Measurements from ENCODE around the gene WFDC10A. TPM values are rescaled to one million over a fixed set of nuclear protein-coding genes. Genes with fewer than 3 reads are reported as not detected.

The WFDC10A gene
- total and polyA plus RNA-seq, 2 donors (not counting 1 experiment from before 2014, with no cell fraction given) = not detected

DNA sequence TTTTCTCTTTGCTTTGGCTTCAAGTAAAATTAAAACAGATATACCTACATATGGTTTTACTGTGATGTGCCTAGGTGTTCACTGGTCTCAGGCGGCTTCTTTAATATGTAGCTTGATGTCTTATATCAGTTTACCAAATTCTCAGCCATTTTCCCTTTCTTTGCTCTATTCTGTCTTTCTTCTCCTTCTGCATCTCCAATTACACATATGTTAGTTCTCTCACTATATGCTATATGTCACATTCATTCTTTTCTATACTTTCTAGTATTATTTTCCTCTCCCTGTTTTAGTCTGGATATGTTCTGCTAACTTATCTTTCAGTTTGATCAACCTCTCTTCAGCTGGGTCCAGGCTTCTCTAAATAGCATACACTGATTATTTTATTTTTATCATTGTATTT, 36.0 kb upstream of the WFDC10A start:
- Histone ChIP-seq H3K4me2 (ENCODE audit: extremely low read depth, insufficient read depth, low read length) (no peak overlapping the region), H4K20me1 (ENCODE audit: control insufficient read depth, extremely low read depth, insufficient read depth, low read length) (no peaks in the 10 kb centered on the region), H3K4me1 (ENCODE audit: control insufficient read depth, extremely low read depth, insufficient read depth, low read length) (no peaks in the 10 kb centered on the region), H3K27ac (ENCODE audit: insufficient read depth, low read length) (no peak overlapping the region), H3K79me2 (ENCODE audit: control insufficient read depth, insufficient read depth, low read length) (no peaks in the 10 kb centered on the region), H3K9me3 (ENCODE audit: control insufficient read depth, insufficient read depth, low read depth, low read length) (no peaks in the 10 kb centered on the region), H2AFZ (ENCODE audit: low read length) (no peak overlapping the region), H3K9ac (ENCODE audit: insufficient read depth, low read length) (no peak overlapping the region), H3K27me3 (ENCODE audit: control insufficient read depth, insufficient read depth, low read length) (no peaks in the 10 kb centered on the region), H3K4me3 (replicated peaks in 1 of 4; ENCODE audit: control extremely low read depth in 1 of 4, insufficient read depth in 1 of 4, low read depth in 3 of 4, low read length in 4 of 4) (no peak overlapping the region), H3K36me3 (ENCODE audit: control insufficient read depth, insufficient read depth, low read length) (no peaks in the 10 kb centered on the region)
- DNase-seq (ENCODE audit: low read depth in 2 of 2) = no peak
- TF ChIP-seq EZH2 (IDR thresholded peaks at IDR 0.05; ENCODE audit: low read length, missing control alignments) = no peak

DNA sequence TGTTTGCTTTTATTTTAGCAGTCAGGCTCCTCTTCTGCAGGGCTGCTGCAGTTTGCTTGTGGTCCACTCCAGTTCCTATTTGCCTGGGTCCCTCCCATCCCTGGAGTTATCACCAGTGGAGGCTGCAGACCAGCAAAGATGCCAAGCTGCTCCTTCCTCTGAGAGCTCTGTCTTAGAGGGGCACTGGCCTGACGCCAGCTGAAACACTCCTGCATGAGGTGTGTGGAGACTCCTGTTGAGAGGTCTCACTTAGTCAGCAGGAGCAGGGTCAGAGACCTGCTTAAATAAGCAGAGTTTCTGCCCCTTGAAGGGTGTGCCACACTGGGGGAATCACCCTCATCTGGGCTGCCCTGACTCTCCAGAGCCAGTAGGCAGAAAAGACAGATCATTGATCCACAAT, 34.3 kb upstream of the WFDC10A start:
- H4K20me1 ChIP-seq (ENCODE audit: control insufficient read depth, extremely low read depth, insufficient read depth, low read length) = no peaks in the 10 kb centered on the region
- TF ChIP-seq, protein P1, sequence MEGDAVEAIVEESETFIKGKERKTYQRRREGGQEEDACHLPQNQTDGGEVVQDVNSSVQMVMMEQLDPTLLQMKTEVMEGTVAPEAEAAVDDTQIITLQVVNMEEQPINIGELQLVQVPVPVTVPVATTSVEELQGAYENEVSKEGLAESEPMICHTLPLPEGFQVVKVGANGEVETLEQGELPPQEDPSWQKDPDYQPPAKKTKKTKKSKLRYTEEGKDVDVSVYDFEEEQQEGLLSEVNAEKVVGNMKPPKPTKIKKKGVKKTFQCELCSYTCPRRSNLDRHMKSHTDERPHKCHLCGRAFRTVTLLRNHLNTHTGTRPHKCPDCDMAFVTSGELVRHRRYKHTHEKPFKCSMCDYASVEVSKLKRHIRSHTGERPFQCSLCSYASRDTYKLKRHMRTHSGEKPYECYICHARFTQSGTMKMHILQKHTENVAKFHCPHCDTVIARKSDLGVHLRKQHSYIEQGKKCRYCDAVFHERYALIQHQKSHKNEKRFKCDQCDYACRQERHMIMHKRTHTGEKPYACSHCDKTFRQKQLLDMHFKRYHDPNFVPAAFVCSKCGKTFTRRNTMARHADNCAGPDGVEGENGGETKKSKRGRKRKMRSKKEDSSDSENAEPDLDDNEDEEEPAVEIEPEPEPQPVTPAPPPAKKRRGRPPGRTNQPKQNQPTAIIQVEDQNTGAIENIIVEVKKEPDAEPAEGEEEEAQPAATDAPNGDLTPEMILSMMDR (conservative IDR thresholded peaks at IDR 0.05 in 1 of 2, IDR thresholded peaks at IDR 0.05 in 1 of 2; ENCODE audit: low read depth in 1 of 2, low read length in 2 of 2) = no peak
- no peak for TF ChIP-seq EZH2 (IDR thresholded peaks at IDR 0.05; ENCODE audit: low read length, missing control alignments)
- H3K36me3 ChIP-seq (ENCODE audit: control insufficient read depth, insufficient read depth, low read length) = no peaks in the 10 kb centered on the region
- no peak overlapping the region for H2AFZ ChIP-seq (ENCODE audit: low read length)
- no peaks in the 10 kb centered on the region for H3K27me3 ChIP-seq (ENCODE audit: control insufficient read depth, insufficient read depth, low read length)
- DNase-seq (ENCODE audit: low read depth in 2 of 2) = no peak
- no peak overlapping the region for H3K4me3 ChIP-seq (replicated peaks in 1 of 4; ENCODE audit: control extremely low read depth in 1 of 4, insufficient read depth in 1 of 4, low read depth in 3 of 4, low read length in 4 of 4)
- H3K4me2 ChIP-seq (ENCODE audit: extremely low read depth, insufficient read depth, low read length) = no peak overlapping the region
- H3K9me3 ChIP-seq (ENCODE audit: control insufficient read depth, insufficient read depth, low read depth, low read length) = no peaks in the 10 kb centered on the region
- H3K9ac ChIP-seq (ENCODE audit: insufficient read depth, low read length) = no peak overlapping the region
- no peaks in the 10 kb centered on the region for H3K79me2 ChIP-seq (ENCODE audit: control insufficient read depth, insufficient read depth, low read length)
- no peaks in the 10 kb centered on the region for H3K4me1 ChIP-seq (ENCODE audit: control insufficient read depth, extremely low read depth, insufficient read depth, low read length)
- H3K27ac ChIP-seq (ENCODE audit: insufficient read depth, low read length) = no peak overlapping the region

DNA sequence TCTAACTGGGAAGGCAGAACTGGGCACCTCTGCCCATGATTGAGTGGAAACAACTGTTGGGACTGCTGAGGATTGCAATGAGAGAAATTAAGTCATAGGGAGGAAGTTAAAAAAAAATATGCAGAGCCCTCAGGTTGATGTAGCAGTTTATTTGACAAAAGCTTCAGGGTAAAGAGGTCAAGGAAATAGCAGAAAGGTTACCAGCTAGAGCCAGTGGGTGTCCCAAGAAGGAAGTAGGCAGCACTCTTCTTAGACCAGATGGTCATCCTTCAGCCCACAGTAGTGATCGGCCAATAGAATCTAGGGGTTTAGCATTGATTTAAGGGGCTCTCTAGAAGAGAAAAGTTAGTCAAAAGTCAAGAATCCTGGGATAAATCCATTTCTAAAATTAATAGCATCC, 21.7 kb upstream of the WFDC10A start:
- no peak overlapping the region for H3K4me2 ChIP-seq (ENCODE audit: extremely low read depth, insufficient read depth, low read length)
- no peaks in the 10 kb centered on the region for H3K79me2 ChIP-seq (ENCODE audit: control insufficient read depth, insufficient read depth, low read length)
- H3K27ac ChIP-seq (ENCODE audit: insufficient read depth, low read length) = no peak overlapping the region
- H3K9ac ChIP-seq (ENCODE audit: insufficient read depth, low read length) = no peak overlapping the region
- no peaks in the 10 kb centered on the region for H3K9me3 ChIP-seq (ENCODE audit: control insufficient read depth, insufficient read depth, low read depth, low read length)
- H2AFZ ChIP-seq (ENCODE audit: low read length) = no peak overlapping the region
- no peaks in the 10 kb centered on the region for H3K4me1 ChIP-seq (ENCODE audit: control insufficient read depth, extremely low read depth, insufficient read depth, low read length)
- no peak overlapping the region for H3K4me3 ChIP-seq (replicated peaks in 1 of 4; ENCODE audit: control extremely low read depth in 1 of 4, insufficient read depth in 1 of 4, low read depth in 3 of 4, low read length in 4 of 4)
- H3K36me3 ChIP-seq (ENCODE audit: control insufficient read depth, insufficient read depth, low read length) = no peaks in the 10 kb centered on the region
- TF ChIP-seq EZH2 (IDR thresholded peaks at IDR 0.05; ENCODE audit: low read length, missing control alignments) = no peak
- TF ChIP-seq, protein P1 (conservative IDR thresholded peaks at IDR 0.05 in 1 of 2, IDR thresholded peaks at IDR 0.05 in 1 of 2; ENCODE audit: low read depth in 1 of 2, low read length in 2 of 2) = no peak
- DNase-seq (ENCODE audit: low read depth in 2 of 2) = no peak
- no peaks in the 10 kb centered on the region for H4K20me1 ChIP-seq (ENCODE audit: control insufficient read depth, extremely low read depth, insufficient read depth, low read length)
- no peaks in the 10 kb centered on the region for H3K27me3 ChIP-seq (ENCODE audit: control insufficient read depth, insufficient read depth, low read length)
